Cortex of kidney (tissue), 1 donor: ENCODE results near the gene PPP2R2C.

ENCODE experiments used
- DNase-seq: peaks from one replicate; lab custom pipeline; 2025; lab: John Stamatoyannopoulos, UW

Gene PPP2R2C

DNA sequence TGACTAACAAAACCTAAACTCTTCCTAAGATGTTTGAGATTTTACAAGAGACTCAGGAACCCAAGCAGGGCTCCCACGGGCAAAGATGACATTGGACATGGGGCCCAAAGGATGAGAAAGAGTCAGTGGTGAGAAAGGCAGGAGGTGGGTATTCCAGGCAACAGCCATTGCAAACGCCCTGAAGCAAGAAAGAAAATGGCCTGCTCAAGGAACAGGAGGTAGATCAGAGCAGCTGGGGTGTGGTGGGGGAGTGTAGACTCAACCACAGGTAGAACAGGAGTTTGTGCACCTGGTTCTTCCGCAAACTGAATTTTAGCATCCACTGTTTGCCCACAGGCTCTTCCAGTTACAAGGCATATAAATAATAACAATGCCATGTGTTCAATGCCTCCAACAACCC is 3.3 kb downstream of the PPP2R2C start:
- no peak for DNase-seq

DNA sequence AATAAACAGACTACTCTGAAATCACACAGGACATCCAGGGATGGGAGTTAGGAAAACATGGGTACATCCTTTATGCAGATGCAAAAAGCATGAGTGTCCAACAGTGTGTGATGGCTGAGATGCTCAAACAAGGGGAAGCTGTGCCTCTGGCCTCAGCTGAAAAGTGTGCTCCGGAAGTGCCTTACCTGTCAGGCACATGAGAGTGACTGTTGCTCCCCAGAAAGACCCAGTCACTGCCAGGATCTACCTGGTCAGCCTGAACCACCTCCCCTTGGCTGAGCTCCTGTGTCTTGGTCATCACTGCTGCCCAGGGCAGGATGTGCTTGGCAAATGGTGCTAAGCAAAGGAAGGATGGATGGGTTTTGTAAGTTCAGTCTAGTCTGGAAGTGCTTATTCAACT is 4.0 kb downstream of the PPP2R2C start:
- no peak for DNase-seq

DNA sequence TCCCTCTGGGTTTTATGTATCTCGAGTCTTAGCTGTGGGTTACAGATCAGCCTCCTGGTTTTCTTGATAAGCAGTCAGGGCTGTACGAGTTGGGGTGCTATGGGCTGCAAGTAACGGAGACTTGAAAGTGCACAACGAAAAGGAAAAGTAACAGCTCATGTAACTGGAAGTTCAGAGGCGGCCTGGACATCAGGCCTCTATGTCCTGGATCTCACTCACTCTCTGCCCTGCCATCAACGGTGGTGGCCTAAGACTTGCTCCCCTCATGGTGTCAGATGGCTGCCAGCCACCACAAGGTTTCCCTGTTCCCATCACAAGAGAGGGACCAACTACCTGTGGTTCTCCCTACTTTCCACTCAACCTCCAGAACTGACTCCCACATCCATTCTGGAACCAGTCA is 4.8 kb downstream of the PPP2R2C start:
- DNase-seq, result no peak

DNA sequence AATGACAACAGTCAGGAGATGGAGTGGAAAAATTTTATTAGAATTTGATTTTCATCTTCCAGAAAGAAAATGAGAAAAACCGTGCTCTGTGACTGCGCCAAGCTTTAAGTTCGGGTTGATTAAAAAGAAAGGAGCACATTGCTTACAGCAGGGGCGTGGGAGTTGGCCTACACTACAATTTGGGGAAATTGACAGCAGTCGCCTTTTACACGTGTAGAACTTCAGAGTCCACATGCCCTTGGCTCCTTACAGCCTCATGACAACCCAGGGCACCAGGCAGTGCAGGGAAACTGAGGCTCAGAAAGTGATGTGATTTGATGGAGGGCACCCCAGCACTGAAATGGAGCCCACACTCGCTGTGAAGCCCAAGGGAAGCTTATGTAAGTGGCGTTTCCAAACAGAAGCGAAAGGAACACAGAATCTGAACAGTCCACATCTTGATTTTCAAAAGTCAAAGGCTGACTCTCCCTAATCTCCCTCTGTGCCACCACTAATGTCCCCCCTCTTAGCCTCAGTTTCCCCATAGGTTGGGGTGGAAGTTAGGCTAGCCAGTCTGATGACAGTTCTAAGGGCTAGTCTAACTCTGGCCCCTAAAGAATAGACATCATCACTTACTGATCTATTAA is 5.5 kb downstream of the PPP2R2C start:
- DNase-seq, result no peak

- no peak for DNase-seq
Observed at GRCh38 chr4:6465955-6466354, 6.5 kb downstream of the PPP2R2C start.

GRCh38 chr4:6464842-6465588 is 7.4 kb downstream of the PPP2R2C start:
- no peak for DNase-seq

GRCh38 chr4:6463311-6464289 is 8.8 kb downstream of the PPP2R2C start:
- DNase-seq, result no peak

DNA sequence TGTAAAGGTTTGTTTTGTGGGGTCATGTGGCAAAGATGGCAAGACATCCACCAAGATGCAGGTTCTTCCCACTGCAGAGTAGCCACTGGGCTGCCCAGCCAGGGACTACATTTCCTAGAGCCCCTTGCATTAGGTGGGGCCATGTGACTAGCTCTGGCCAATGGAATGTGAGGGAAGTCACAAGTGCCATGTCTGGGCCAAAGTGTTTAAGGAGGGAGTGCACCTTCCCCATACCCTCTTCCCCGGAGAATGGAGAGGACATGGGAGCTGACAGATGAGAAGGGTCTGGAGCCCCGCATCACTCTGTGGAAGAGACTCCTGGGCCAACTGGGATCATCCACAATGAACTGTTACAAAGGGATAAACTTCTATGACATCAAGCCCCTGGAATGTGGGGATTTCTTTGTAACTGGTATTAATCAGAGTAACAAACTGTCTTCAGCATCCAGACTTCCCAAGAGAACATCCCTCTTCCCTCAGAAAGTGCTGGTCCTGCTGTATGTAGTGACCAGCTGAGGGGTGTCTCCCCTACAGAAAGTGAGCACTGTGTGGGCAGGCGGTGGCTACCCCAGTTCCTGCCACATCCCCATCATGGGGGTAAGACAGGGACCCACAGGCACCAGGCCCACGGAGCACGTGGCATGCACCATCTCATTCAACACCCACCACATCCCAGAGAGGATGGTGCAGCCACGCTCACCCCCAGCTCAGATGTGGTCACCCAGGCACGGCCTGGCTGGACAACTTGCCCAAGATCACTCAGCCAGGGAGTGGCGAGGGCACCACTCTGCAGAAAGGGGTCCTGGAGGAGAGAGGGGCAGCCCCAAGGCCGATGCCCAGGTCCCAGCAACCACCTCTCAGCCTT is 10.9 kb downstream of the PPP2R2C start:
- DNase-seq, result no peak

DNA sequence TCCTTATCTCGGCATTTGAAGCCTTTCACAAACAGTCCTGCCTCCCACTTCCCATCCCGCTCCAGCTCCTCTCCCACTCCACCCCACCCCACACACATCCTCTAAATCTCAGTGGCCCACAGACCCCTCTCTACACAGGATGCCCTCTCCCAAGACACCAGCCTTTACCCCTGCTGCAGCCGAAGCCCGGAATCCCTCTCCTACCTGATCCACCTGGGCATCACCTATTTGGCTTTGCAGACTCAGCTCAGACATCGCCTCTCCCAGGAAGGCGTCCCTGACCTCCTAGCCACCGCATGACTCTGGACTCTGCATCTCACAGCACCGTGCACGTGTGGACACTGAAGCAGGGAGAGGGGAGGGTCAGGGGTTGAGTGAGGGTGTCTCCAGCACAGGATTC is 11.5 kb downstream of the PPP2R2C start:
- DNase-seq, result no peak

DNA sequence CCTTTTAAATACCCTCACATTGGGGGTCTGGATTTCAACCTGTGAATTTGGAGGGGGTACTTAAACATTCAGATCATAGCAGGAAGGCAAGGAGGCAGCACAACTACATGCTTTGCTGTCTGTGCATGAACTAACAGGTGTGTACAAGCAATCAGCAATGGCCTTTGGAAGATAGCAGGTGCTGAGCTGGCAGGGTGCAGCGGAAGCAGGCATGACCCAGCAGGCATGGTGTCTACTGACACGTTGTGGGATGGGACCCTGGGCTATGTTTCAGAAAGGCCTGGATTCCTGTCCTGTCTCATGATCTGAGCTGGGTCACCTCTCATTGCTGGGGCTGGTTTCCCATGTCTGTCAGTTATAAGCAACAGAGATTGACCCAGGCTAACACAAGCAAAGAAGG is 13.9 kb downstream of the PPP2R2C start:
- DNase-seq, result no peak

DNA sequence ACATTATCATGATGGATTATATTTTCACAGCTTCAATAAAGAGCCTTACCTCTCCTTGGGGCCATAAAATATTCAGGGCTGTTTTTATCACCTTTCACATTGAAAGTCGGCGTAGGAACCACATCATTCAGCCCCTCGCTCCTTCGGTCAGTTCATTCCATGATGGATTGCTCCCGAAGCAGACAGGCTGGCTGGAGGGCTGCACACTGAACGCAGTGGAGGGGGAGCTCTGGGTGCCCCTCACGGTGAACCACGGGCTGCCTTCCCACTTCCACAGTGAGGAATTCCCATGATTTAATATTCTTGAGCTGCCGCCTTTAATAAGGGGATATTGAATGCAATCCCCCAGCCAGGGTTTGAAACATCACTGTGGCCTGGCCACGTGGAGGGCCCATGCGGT is 16.0 kb downstream of the PPP2R2C start:
- DNase-seq, result no peak

- no peak for DNase-seq
Observed at GRCh38 chr4:6454112-6454910, 18.1 kb downstream of the PPP2R2C start.

DNA sequence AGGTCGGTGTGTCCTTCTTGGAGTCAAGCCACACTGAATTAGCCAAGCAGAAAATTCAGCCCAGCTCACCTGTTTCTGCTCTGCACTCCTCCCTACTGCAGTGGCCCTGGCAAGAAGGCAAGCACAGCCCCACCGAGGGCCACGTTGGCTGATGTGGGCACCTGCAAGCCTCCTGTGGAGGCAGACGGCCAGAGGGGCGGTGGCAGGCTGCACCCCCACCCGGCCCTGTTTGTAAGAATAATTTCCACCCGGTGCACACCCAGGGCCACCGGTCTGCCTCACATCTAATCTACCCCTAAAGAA is 18.8 kb downstream of the PPP2R2C start:
- DNase-seq, result no peak

- DNase-seq, result no peak
Observed at GRCh38 chr4:6452897-6453687, 19.3 kb downstream of the PPP2R2C start.

- no peak for DNase-seq
Observed at GRCh38 chr4:6452116-6452896, 20.1 kb downstream of the PPP2R2C start.

- no peak for DNase-seq
Observed at GRCh38 chr4:6451309-6451708, 21.1 kb downstream of the PPP2R2C start.

DNA sequence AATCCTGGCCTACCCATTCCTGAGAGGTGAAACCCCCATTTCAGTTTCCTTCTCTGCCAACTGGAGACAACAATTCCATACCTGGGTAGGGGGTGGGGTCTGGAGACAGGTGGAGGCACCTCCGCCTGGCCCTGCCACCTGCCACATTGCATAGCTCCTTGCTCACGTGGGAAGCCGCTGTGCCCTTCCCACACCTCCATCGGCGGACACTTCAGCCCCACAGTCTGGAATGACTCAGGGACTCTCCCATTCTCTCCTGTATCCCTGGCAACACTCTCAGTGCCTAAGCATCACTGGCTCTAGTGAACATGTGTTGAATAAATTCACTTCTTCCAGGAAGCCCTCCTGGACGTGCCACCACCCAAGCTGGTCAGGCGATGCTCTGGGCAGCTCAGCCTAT is 21.7 kb downstream of the PPP2R2C start:
- no peak for DNase-seq

GRCh38 chr4:6449746-6450369 is 22.6 kb downstream of the PPP2R2C start:
- no peak for DNase-seq

DNA sequence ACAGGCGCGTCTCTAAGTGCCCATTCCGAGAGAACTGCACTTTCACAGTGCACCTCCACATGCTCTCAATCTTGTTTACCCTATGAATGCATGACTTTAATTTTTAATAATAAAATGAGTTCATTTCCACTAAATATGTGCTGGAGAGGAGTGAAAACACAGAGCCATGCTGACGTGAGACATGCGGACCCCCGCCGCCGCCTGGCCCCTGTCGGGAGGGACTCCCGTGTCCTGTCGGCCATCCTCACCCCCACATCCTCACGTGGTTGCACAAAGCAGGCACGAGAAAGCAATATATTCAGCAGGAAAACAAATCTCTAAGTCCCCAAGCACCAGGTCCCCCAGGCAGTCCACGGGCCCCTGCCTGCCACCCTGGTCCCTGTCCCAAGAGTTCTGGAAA is 23.1 kb downstream of the PPP2R2C start:
- no peak for DNase-seq
